Lung (tissue), 12 donors: ENCODE measurements around the gene SPHK1. TPM values are rescaled to one million over a fixed set of nuclear protein-coding genes. Genes with fewer than 3 reads are reported as not detected.
A peak's percentile ranks its signal among the peaks of the same experiment; 100 is the strongest.

Source experiments
- ATAC-seq: fragments of 200-7000 bp; cut with Tn5 transposase; one replicate; pipeline ENCODE4 v1.9.1; 2020; ENCODE audit warnings: moderate number of reproducible peaks; ENCODE audit not compliant: insufficient read depth, low FRiP score
- DNase-seq, 3 donors: peaks; one replicate each; pipeline ENCODE4 v3.0.0-alpha.2; 2013 to 2017
- H3K27ac ChIP-seq, 2 donors: one replicate each; pipeline ENCODE4 v1.5.1; 2013; ENCODE audit warnings: mild to moderate bottlenecking in 2 of 2, moderate library complexity in 2 of 2, control low read depth in 1 of 2, inconsistent platforms in 1 of 2, low read depth in 1 of 2, low read length in 1 of 2
- H3K27me3 ChIP-seq, 3 donors: one replicate each; pipeline ENCODE4 v1.5.1; 2013; ENCODE audit warnings: low read length in 2 of 3; ENCODE audit not compliant: control insufficient read depth in 3 of 3, insufficient read depth in 3 of 3
- H3K36me3 ChIP-seq, 4 donors: one replicate each; pipeline ENCODE4 v1.5.1; 2013; ENCODE audit warnings: low read length in 4 of 4, mild to moderate bottlenecking in 1 of 4, moderate library complexity in 1 of 4; ENCODE audit not compliant: control insufficient read depth in 4 of 4, insufficient read depth in 4 of 4
- H3K4me1 ChIP-seq, 5 donors: one replicate each; pipeline ENCODE4 v1.5.1; 2013; ENCODE audit warnings: low read length in 5 of 5, mild to moderate bottlenecking in 2 of 5, moderate library complexity in 1 of 5; ENCODE audit not compliant: control insufficient read depth in 5 of 5, insufficient read depth in 5 of 5
- H3K4me3 ChIP-seq: one replicate; pipeline ENCODE4 v1.5.1; 2013; ENCODE audit warnings: mild to moderate bottlenecking, control low read depth, moderate library complexity
- H3K9ac ChIP-seq, 2 donors: one replicate each; pipeline ENCODE4 v1.5.1; 2013; ENCODE audit warnings: low read length in 2 of 2, control low read depth in 1 of 2; ENCODE audit not compliant: insufficient read depth in 1 of 2
- H3K9me3 ChIP-seq, 4 donors: one replicate each; pipeline ENCODE4 v1.5.1; 2013; ENCODE audit warnings: low read length in 3 of 4, mild to moderate bottlenecking in 1 of 4, moderate library complexity in 1 of 4; ENCODE audit not compliant: control insufficient read depth in 4 of 4, insufficient read depth in 3 of 4
- WGBS, 2 donors: extraction: QIAGEN DNeasy Blood & Tissue Kit; methylation state at CpG; one replicate each; pipeline ENCODE4 v1.1.7; 2013; 5-methylcytosine and 5-hydroxymethylcytosine counted together
- polyA plus RNA-seq, 2 donors: library from polyadenylated mRNA; stranded (reverse); fragments of 200-250 nt; gene quantifications; one replicate each; pipeline ENCODE4 v1.2.1, GENCODE V29; 2013
- total RNA-seq, 2 donors: library from RNA; depleted of rRNA in 1 of 2; stranded (reverse); fragments of >200 nt in 1 of 2; gene quantifications; one replicate each; pipeline ENCODE4 v1.2.1, GENCODE V29; 2014 to 2021
- TF ChIP-seq, protein P1 (sequence below): IDR thresholded peaks from 2 replicates; pipeline ENCODE4 v1.5.1; 2012; ENCODE audit warnings: mild to moderate bottlenecking; ENCODE audit errors: control extremely low read depth, extremely low read depth
- donor health status: control.
- donor health status: control.
- donor health status: Bipolar disorder and iron deficiency.
- donor health status: healthy.
- donor health status: DM: yes; HTN: yes; CAD: no.

SPHK1 gene
- total and polyA plus RNA-seq, 4 donors = 11.0 to 82.4 (median 15.6) TPM

GRCh38 chr17:76360461-76360860 lies 23.9 kb upstream of the SPHK1 start:
- TF ChIP-seq, protein P1, sequence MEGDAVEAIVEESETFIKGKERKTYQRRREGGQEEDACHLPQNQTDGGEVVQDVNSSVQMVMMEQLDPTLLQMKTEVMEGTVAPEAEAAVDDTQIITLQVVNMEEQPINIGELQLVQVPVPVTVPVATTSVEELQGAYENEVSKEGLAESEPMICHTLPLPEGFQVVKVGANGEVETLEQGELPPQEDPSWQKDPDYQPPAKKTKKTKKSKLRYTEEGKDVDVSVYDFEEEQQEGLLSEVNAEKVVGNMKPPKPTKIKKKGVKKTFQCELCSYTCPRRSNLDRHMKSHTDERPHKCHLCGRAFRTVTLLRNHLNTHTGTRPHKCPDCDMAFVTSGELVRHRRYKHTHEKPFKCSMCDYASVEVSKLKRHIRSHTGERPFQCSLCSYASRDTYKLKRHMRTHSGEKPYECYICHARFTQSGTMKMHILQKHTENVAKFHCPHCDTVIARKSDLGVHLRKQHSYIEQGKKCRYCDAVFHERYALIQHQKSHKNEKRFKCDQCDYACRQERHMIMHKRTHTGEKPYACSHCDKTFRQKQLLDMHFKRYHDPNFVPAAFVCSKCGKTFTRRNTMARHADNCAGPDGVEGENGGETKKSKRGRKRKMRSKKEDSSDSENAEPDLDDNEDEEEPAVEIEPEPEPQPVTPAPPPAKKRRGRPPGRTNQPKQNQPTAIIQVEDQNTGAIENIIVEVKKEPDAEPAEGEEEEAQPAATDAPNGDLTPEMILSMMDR = no peak
- no peaks in the 10 kb centered on the region for H3K27me3 ChIP-seq
- H3K4me1 ChIP-seq = peaks cover 0 to 12% (median 4%) of the 10 kb centered on the region in 5 donors
- 77 to 85% methylated on average over 2 of the region's 2 CpGs for WGBS, 2 donors
- no peaks in the 10 kb centered on the region for H3K36me3 ChIP-seq
- no peak overlapping the region for H3K4me3 ChIP-seq
- ATAC-seq (no peak), DNase-seq (no peak)
- no peak overlapping the region for H3K27ac ChIP-seq
- H3K9me3 ChIP-seq = no peaks in the 10 kb centered on the region
- H3K9ac ChIP-seq = no peak overlapping the region

- no peak for DNase-seq
- Histone ChIP-seq H3K9me3 (no peaks in the 10 kb centered on the region), H3K4me3 (no peak overlapping the region), H3K36me3 (no peaks in the 10 kb centered on the region), H3K27ac (no peak overlapping the region), H3K27me3 (no peaks in the 10 kb centered on the region), H3K9ac (no peak overlapping the region), H3K4me1 (peaks cover 0 to 19% (median 3%) of the 10 kb centered on the region in 5 donors)
- TF ChIP-seq, protein P1 = no peak
- 72 to 81% methylated on average over 11 of the region's 11 CpGs for WGBS, 2 donors
- no peak for ATAC-seq
These were observed 21.1 kb upstream of the SPHK1 start for GRCh38 chr17:76363107-76363842.

- no peak for DNase-seq
- no peaks in the 10 kb centered on the region for H3K36me3 ChIP-seq
- no peaks in the 10 kb centered on the region for H3K27me3 ChIP-seq
- no peaks in the 10 kb centered on the region for H3K9me3 ChIP-seq
- TF ChIP-seq, protein P1 = peak; percentile 1
- no peak for ATAC-seq
- peaks cover 0 to 37% (median 3%) of the 10 kb centered on the region in 5 donors for H3K4me1 ChIP-seq
- H3K4me3 ChIP-seq = no peak overlapping the region
- 60 to 68% methylated on average over 12 of the region's 12 CpGs for WGBS, 2 donors
- no peak overlapping the region for H3K9ac ChIP-seq
- H3K27ac ChIP-seq = no peak overlapping the region
These were observed 19.0 kb upstream of the SPHK1 start for GRCh38 chr17:76365256-76365903.
